H1 (cell line): ENCODE results near the gene LHFPL6. TPM values are rescaled to one million over a fixed set of nuclear protein-coding genes. Genes with fewer than 3 reads are reported as not detected.

Experiments
- CTCF ChIA-PET: fragments of 300-600 bp; sonication (Branson Sonifier 250); formaldehyde crosslinking; loops from one replicate; lab custom pipeline; 2021; ENCODE audit not compliant: partially characterized antibody; lab: Charles Lee
- POLR2A ChIA-PET: fragments of 300-600 bp; sonication (Branson Sonifier 250); formaldehyde crosslinking; loops from one replicate; lab custom pipeline; 2021; ENCODE audit warnings: inconsistent platforms; ENCODE audit not compliant: partially characterized antibody; lab: Charles Lee
- DNase-seq, 2 experiments: peaks; one replicate each; pipeline versions ENCODE4 v3.0.0 to v3.0.0-alpha.2; 2010 to 2022; ENCODE audit warnings: low spot score in 2 of 2, low read depth in 1 of 2, mixed read lengths in 1 of 2
- FAIRE-seq: peaks from 2 replicates; lab custom pipeline; 2011; peaks lifted over from hg19 to GRCh38; lab: Jason Lieb, UNC
- H2AFZ ChIP-seq: 2 replicates; pipeline ENCODE4 v1.8.1; 2012; ENCODE audit warnings: low read length, inconsistent platforms
- H2AK5ac ChIP-seq: 2 replicates; pipeline ENCODE4 v1.6.1; 2013; ENCODE audit warnings: low read depth, low read length
- H2BK120ac ChIP-seq: replicated peaks from 2 replicates; pipeline ENCODE3; 2013; ENCODE audit warnings: low read depth, low read length, inconsistent platforms
- H2BK12ac ChIP-seq: 2 replicates; pipeline ENCODE4 v1.6.1; 2013; ENCODE audit warnings: low read depth, low read length
- H2BK15ac ChIP-seq: 2 replicates; pipeline ENCODE4 v1.6.1; 2013; ENCODE audit warnings: low read length
- H2BK20ac ChIP-seq: 2 replicates; pipeline ENCODE4 v1.6.1; 2013; ENCODE audit warnings: low read length
- H2BK5ac ChIP-seq: 2 replicates; pipeline ENCODE4 v1.6.1; 2013; ENCODE audit warnings: low read depth, low read length
- H3K14ac ChIP-seq: 2 replicates; pipeline ENCODE4 v1.6.1; 2013; ENCODE audit warnings: inconsistent platforms; ENCODE audit not compliant: insufficient read length
- H3K18ac ChIP-seq: 2 replicates; pipeline ENCODE4 v1.6.1; 2013; ENCODE audit warnings: low read length; ENCODE audit errors: extremely low read depth
- H3K23ac ChIP-seq: 2 replicates; pipeline ENCODE4 v1.6.1; 2013; ENCODE audit warnings: inconsistent platforms; ENCODE audit not compliant: insufficient read length
- H3K23me2 ChIP-seq: 2 replicates; pipeline ENCODE4 v1.6.1; 2013; ENCODE audit warnings: low read depth, low read length
- H3K27ac ChIP-seq: 2 replicates; pipeline ENCODE4 v1.6.1; 2011; ENCODE audit warnings: low read depth, low read length, inconsistent platforms
- H3K27me3 ChIP-seq, 4 experiments: replicated peaks in 1 of 4; 1 replicate in 1 of 4; 2 replicates in 3 of 4; pipeline versions ENCODE4 v1.6.1 to v1.8.1; 2011 to 2013; ENCODE audit warnings: low read length in 3 of 4, mild to moderate bottlenecking in 3 of 4, inconsistent platforms in 2 of 4, mixed read lengths in 2 of 4, moderate library complexity in 1 of 4; ENCODE audit not compliant: control insufficient read depth in 3 of 4, insufficient read depth in 3 of 4; ENCODE audit errors: extremely low read depth in 1 of 4
- H3K36me3 ChIP-seq, 4 experiments: 2 replicates each; pipeline versions ENCODE4 v1.6.1 to v1.8.1; 2011 to 2013; ENCODE audit warnings: mild to moderate bottlenecking in 4 of 4, low read length in 3 of 4, moderate library complexity in 2 of 4, control low read depth in 1 of 4, inconsistent platforms in 1 of 4; ENCODE audit not compliant: insufficient read depth in 4 of 4, control insufficient read depth in 2 of 4
- H3K4ac ChIP-seq: replicated peaks from 2 replicates; pipeline ENCODE3; 2013; ENCODE audit warnings: low read length, low read depth, mixed read lengths, inconsistent platforms; ENCODE audit not compliant: insufficient read length
- H3K4me1 ChIP-seq, 4 experiments: replicated peaks in 1 of 4; 1 replicate in 1 of 4; 2 replicates in 3 of 4; pipeline versions ENCODE4 v1.6.1 to v1.8.1; 2011 to 2013; ENCODE audit warnings: low read length in 3 of 4, inconsistent platforms in 2 of 4, mixed read lengths in 1 of 4; ENCODE audit not compliant: insufficient read depth in 4 of 4, control insufficient read depth in 3 of 4
- H3K4me2 ChIP-seq, 2 experiments: 2 replicates each; pipeline versions ENCODE4 v1.6.1 to v1.8.1; 2011 to 2013; ENCODE audit warnings: low read depth in 2 of 2, low read length in 2 of 2, control low read depth in 1 of 2, inconsistent platforms in 1 of 2, mild to moderate bottlenecking in 1 of 2; ENCODE audit not compliant: insufficient read depth in 1 of 2
- H3K4me3 ChIP-seq, 4 experiments: fragments of 200-600, 300-600 bp in 1 of 4; sonication (generic), shearing (Covaris generic), sonication (Bioruptor Twin) in 1 of 4; 2 replicates each; pipeline versions ENCODE4 v1.5.1 to v1.8.1; 2011 to 2016; ENCODE audit warnings: low read length in 4 of 4, low read depth in 3 of 4, control low read depth in 2 of 4, inconsistent platforms in 2 of 4, mild to moderate bottlenecking in 2 of 4, mixed read lengths in 1 of 4, moderate library complexity in 1 of 4; ENCODE audit not compliant: insufficient read depth in 2 of 4; ENCODE audit errors: extremely low read depth in 1 of 4
- H3K56ac ChIP-seq: replicated peaks from 2 replicates; pipeline ENCODE3; 2013; ENCODE audit warnings: low read depth, mild to moderate bottlenecking, mixed read lengths, low read length, inconsistent platforms; ENCODE audit not compliant: insufficient read length
- H3K79me1 ChIP-seq: 2 replicates; pipeline ENCODE4 v1.6.1; 2013; ENCODE audit warnings: low read depth, low read length, control low read depth
- H3K79me2 ChIP-seq, 2 experiments: 2 replicates each; pipeline versions ENCODE4 v1.6.1 to v1.8.1; 2012 to 2013; ENCODE audit warnings: low read length in 2 of 2, mild to moderate bottlenecking in 2 of 2, inconsistent platforms in 1 of 2; ENCODE audit not compliant: insufficient read depth in 2 of 2, control insufficient read depth in 1 of 2
- H3K9ac ChIP-seq, 4 experiments: replicated peaks in 1 of 4; 1 replicate in 1 of 4; 2 replicates in 3 of 4; pipeline versions ENCODE4 v1.6.1 to v1.8.1; 2011 to 2013; ENCODE audit warnings: low read depth in 3 of 4, low read length in 3 of 4, control low read depth in 2 of 4, mild to moderate bottlenecking in 2 of 4, moderate library complexity in 2 of 4, inconsistent platforms in 1 of 4; ENCODE audit errors: extremely low read depth in 1 of 4
- H3K9me3 ChIP-seq, 2 experiments: 2 replicates each; pipeline versions ENCODE4 v1.6.1 to v1.8.1; 2012 to 2013; ENCODE audit warnings: mild to moderate bottlenecking in 2 of 2, moderate library complexity in 2 of 2, control low read depth in 1 of 2, inconsistent platforms in 1 of 2, low read depth in 1 of 2, low read length in 1 of 2, mixed read lengths in 1 of 2; ENCODE audit not compliant: insufficient read depth in 2 of 2
- H4K20me1 ChIP-seq, 2 experiments: replicated peaks in 1 of 2; 2 replicates each; pipeline versions ENCODE3 to v1.8.1; 2011 to 2013; ENCODE audit warnings: inconsistent platforms in 2 of 2, low read length in 2 of 2, mild to moderate bottlenecking in 1 of 2; ENCODE audit not compliant: insufficient read depth in 2 of 2, control insufficient read depth in 1 of 2
- H4K5ac ChIP-seq: 2 replicates; pipeline ENCODE4 v1.6.1; 2013; ENCODE audit warnings: low read length, low read depth, mixed read lengths, inconsistent platforms; ENCODE audit not compliant: insufficient read length
- H4K8ac ChIP-seq: 2 replicates; pipeline ENCODE4 v1.8.0; 2013; ENCODE audit warnings: mild to moderate bottlenecking, moderate library complexity, low read length, inconsistent platforms; ENCODE audit not compliant: insufficient read depth; ENCODE audit errors: extremely low read depth
- H4K91ac ChIP-seq: replicated peaks from 2 replicates; pipeline ENCODE3; 2013; ENCODE audit warnings: low read length, mixed read lengths, inconsistent platforms; ENCODE audit not compliant: insufficient read length
- CHD2 ChIP-seq: IDR thresholded peaks from 2 replicates; pipeline ENCODE4 v1.6.1; 2012; ENCODE audit warnings: low read length, improper control_type of control experiment
- CREB1 ChIP-seq: IDR thresholded peaks from 2 replicates; pipeline ENCODE4 v1.6.1; 2012; ENCODE audit warnings: inconsistent platforms
- CTBP2 ChIP-seq: IDR thresholded peaks from 2 replicates; pipeline ENCODE4 v1.7.0; 2011; ENCODE audit warnings: borderline replicate concordance, mild to moderate bottlenecking, moderate library complexity, mixed read lengths, low read length; ENCODE audit not compliant: insufficient read depth, insufficient read length
- POLR2A ChIP-seq, 2 experiments: IDR thresholded peaks; 1 replicate in 1 of 2; 2 replicates in 1 of 2; pipeline ENCODE4 v1.6.1; 2011; ENCODE audit warnings: low read depth in 2 of 2, low read length in 2 of 2, mild to moderate bottlenecking in 2 of 2; ENCODE audit errors: control extremely low read depth in 1 of 2
- RBBP5 ChIP-seq: IDR thresholded peaks from 2 replicates; pipeline ENCODE4 v1.7.1; 2012; ENCODE audit warnings: low read depth, mild to moderate bottlenecking, inconsistent platforms, low read length, moderate library complexity, borderline replicate concordance
- RNF2 ChIP-seq: fragments of 200-900, 300-1000 bp; sonication (generic); IDR thresholded peaks from 2 replicates; pipeline ENCODE4 v1.7.1; 2016; ENCODE audit warnings: borderline replicate concordance, low read depth, mild to moderate bottlenecking, antibody characterized with exemption, low read length; ENCODE audit not compliant: poor library complexity, severe bottlenecking; ENCODE audit errors: missing control alignments
- SIRT6 ChIP-seq: IDR thresholded peaks from one replicate; pipeline ENCODE4 v1.7.1; 2012; ENCODE audit warnings: low read length, inconsistent platforms
- SP1 ChIP-seq: IDR thresholded peaks from 2 replicates; pipeline ENCODE4 v1.6.1; 2011; ENCODE audit warnings: low read depth, low read length
- TAF7 ChIP-seq: optimal IDR thresholded peaks from 2 replicates; pipeline ENCODE3; 2011; ENCODE audit warnings: low read depth, mild to moderate bottlenecking, inconsistent platforms, low read length, moderate library complexity, borderline replicate concordance
- TCF12 ChIP-seq: IDR thresholded peaks from 2 replicates; pipeline ENCODE4 v1.6.1; 2011; ENCODE audit warnings: low read depth, mild to moderate bottlenecking, low read length
- YY1 ChIP-seq: IDR thresholded peaks from 2 replicates; pipeline ENCODE4 v1.6.1; 2011; ENCODE audit warnings: low read depth, mild to moderate bottlenecking, low read length
- whole genome bisulfite sequencing, 2 experiments: shearing (Covaris generic) in 1 of 2; methylation state at CpG; one replicate each; pipeline versions ENCODE4 v1.1.6 to v1.1.7; 2013 to 2015; ENCODE audit warnings: low lambda C conversion rate in 2 of 2, mixed read lengths in 2 of 2, inconsistent platforms in 1 of 2, low coverage in 1 of 2, missing lambda C conversion rate in 1 of 2; ENCODE audit not compliant: insufficient replicate concordance in 2 of 2, insufficient coverage in 1 of 2, insufficient read length in 1 of 2; ENCODE audit errors: extremely low coverage in 1 of 2, missing lambda C conversion rate in 1 of 2; 5-methylcytosine and 5-hydroxymethylcytosine counted together
- polyA plus RNA-seq, 7 experiments: library from polyadenylated mRNA; depleted of rRNA in 3 of 7; stranded (reverse) in 5 of 7; unstranded in 2 of 7; fragments of >200 nt in 5 of 7; fragments of 200-250 nt in 2 of 7; gene quantifications; 1 replicate in 5 of 7; 2 replicates in 1 of 7; 4 replicates in 1 of 7; pipeline versions ENCODE4 v1.2.1 to v1.2.3, GENCODE V29; 2011 to 2013; ENCODE audit warnings: missing spikeins in 2 of 7, mixed read lengths in 2 of 7
- total RNA-seq: library from RNA; stranded (reverse); fragmentation: NEBNext Ultra II Directional; extraction: Animal tissue kit (Norgen Biotek cat#: 25700); gene quantifications from 2 replicates; pipeline ENCODE4 v1.2.1, GENCODE V29; 2021
- TF ChIP-seq, protein P1 (sequence below): IDR thresholded peaks from 2 replicates; pipeline ENCODE4 v1.6.1; 2012; ENCODE audit warnings: inconsistent platforms

The LHFPL6 gene
- total and polyA plus RNA-seq, 2 of the 8 experiments (the other 6 are each of a cell fraction or from before 2014, with no cell fraction given) = 7.6 to 17.0 TPM

DNA sequence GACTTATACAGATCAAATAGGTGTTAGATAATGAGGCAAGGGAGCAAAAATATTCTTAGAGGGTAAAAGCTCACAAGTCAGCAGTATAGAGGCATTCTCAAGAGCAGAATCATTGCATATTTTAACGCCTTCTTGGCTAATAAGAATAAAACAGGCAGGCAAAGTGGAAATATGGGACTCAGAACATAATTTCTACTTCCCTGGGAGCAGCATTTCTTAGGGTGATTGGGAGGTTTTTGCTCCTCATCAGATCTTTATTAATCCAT, 39.6 kb downstream of the LHFPL6 start:
- Histone ChIP-seq H3K23ac (no peak overlapping the region), H4K20me1 (no peaks in the 10 kb centered on the region), H3K4me2 (no peak overlapping the region), H3K14ac (no peak overlapping the region), H3K36me3 (no peaks in the 10 kb centered on the region), H3K4me3 (no peak overlapping the region), H2BK12ac (no peak overlapping the region), H4K5ac (no peak overlapping the region), H2BK120ac (no peak overlapping the region), H2AFZ (no peak overlapping the region), H4K91ac (no peak overlapping the region), H2BK15ac (no peak overlapping the region), H2BK20ac (no peak overlapping the region), H3K4ac (no peak overlapping the region), H3K79me1 (no peaks in the 10 kb centered on the region), H3K18ac (no peak overlapping the region), H3K27ac (no peak overlapping the region), H4K8ac (no peak overlapping the region), H2AK5ac (no peak overlapping the region), H3K9me3 (no peaks in the 10 kb centered on the region), H3K56ac (no peak overlapping the region), H3K9ac (no peak overlapping the region), H3K23me2 (no peaks in the 10 kb centered on the region; the same call in 1 of the 2 replicates), H3K4me1 (peaks cover 0 to 9% (median 8%) of the 10 kb centered on the region in 4 experiments; a peak in 5 of 7 replicates), H3K79me2 (no peaks in the 10 kb centered on the region), H3K27me3 (no peaks in the 10 kb centered on the region), H2BK5ac (no peak overlapping the region)
- ChIA-PET CTCF (interaction anchor here (0.6 to 1.5 kb wide), 2 partner anchors 34 to 586 kb away, joined by 3 read pairs; no protein-coding TSS in a partner anchor), POLR2A (no interaction called here)
- DNase-seq = no peak
- WGBS, 2 experiments = 83% methylated on average over 1 of the region's 1 CpG; no CpG with 5 or more reads in 1 of the 2 experiments
- FAIRE-seq = no peak
- TF ChIP-seq YY1 = no peak
- no peak for TF ChIP-seq RNF2
- no peak for TF ChIP-seq POLR2A (IDR thresholded peaks at IDR 0.05; ENCODE audit: control extremely low read depth in 1 of 2, low read depth in 2 of 2, low read length in 2 of 2)
- no peak for TF ChIP-seq CHD2
- TF ChIP-seq SIRT6 = no peak
- TF ChIP-seq CTBP2 = no peak
- TF ChIP-seq CREB1 = no peak
- no peak for TF ChIP-seq TCF12
- TF ChIP-seq, protein P1, sequence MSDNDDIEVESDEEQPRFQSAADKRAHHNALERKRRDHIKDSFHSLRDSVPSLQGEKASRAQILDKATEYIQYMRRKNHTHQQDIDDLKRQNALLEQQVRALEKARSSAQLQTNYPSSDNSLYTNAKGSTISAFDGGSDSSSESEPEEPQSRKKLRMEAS = no peak
- no peak for TF ChIP-seq RBBP5
- no peak for TF ChIP-seq TAF7
- no peak for TF ChIP-seq SP1
